BLaER1 treated with 17β-estradiol and CSF1 and Interleukin-3, amounts not matched to agents 10 nM and 100 nM (cell line): ENCODE results near the gene SART1.

Experiments used
- H3K27ac ChIP-seq, 11 experiments: shearing (Covaris generic); formaldehyde crosslinking; 2 replicates each; pipeline ENCODE4 v1.8.1; 2022
- H3K27me3 ChIP-seq, 11 experiments: shearing (Covaris generic); formaldehyde crosslinking; 2 replicates each; pipeline ENCODE4 v1.8.1; 2022
- H3K36me3 ChIP-seq, 11 experiments: shearing (Covaris generic); formaldehyde crosslinking; 2 replicates each; pipeline ENCODE4 v1.8.1; 2022
- H3K4me1 ChIP-seq, 10 experiments: shearing (Covaris generic); formaldehyde crosslinking; 2 replicates each; pipeline ENCODE4 v1.8.1; 2022
- H3K4me2 ChIP-seq, 11 experiments: shearing (Covaris generic); formaldehyde crosslinking; 2 replicates each; pipeline ENCODE4 v1.8.1; 2022
- H3K4me3 ChIP-seq, 10 experiments: shearing (Covaris generic); formaldehyde crosslinking; 2 replicates each; pipeline ENCODE4 v1.8.1; 2022
- H3K9ac ChIP-seq, 11 experiments: shearing (Covaris generic); formaldehyde crosslinking; 2 replicates each; pipeline ENCODE4 v1.8.1; 2022
- H3K9me3 ChIP-seq, 11 experiments: shearing (Covaris generic); formaldehyde crosslinking; replicated peaks in 1 of 11; 2 replicates each; pipeline ENCODE4 v1.8.1; 2022
- H4K20me1 ChIP-seq, 11 experiments: shearing (Covaris generic); formaldehyde crosslinking; 2 replicates each; pipeline ENCODE4 v1.8.1; 2022
- Cebpa-rat ChIP-seq, 11 experiments: shearing (Covaris generic); IDR thresholded peaks; 2 replicates each; pipeline ENCODE4 v1.8.1; 2022

Gene SART1

GRCh38 chr11:65965986-65966762 is 4.6 kb downstream of the SART1 start:
- peaks cover 0 to 74% (median 48%) of the 10 kb centered on the region in 11 experiments; a peak in 19 of 22 replicates for H4K20me1 ChIP-seq
- no peak overlapping the region for H3K4me3 ChIP-seq
- H3K9me3 ChIP-seq, result no peaks in the 10 kb centered on the region
- peak overlapping the region in 1 of 11 experiments; percentile 8; a peak in 1 of 22 replicates for H3K9ac ChIP-seq
- H3K27ac ChIP-seq, result no peak overlapping the region
- H3K27me3 ChIP-seq, result no peaks in the 10 kb centered on the region
- no peak overlapping the region for H3K4me2 ChIP-seq
- H3K36me3 ChIP-seq, result peaks cover 71 to 77% (median 76%) of the 10 kb centered on the region in 11 experiments
- H3K4me1 ChIP-seq, result peaks cover 16 to 22% (median 20%) of the 10 kb centered on the region in 10 experiments
- TF ChIP-seq Cebpa-rat (IDR thresholded peaks at IDR 0.05), result no peak

DNA sequence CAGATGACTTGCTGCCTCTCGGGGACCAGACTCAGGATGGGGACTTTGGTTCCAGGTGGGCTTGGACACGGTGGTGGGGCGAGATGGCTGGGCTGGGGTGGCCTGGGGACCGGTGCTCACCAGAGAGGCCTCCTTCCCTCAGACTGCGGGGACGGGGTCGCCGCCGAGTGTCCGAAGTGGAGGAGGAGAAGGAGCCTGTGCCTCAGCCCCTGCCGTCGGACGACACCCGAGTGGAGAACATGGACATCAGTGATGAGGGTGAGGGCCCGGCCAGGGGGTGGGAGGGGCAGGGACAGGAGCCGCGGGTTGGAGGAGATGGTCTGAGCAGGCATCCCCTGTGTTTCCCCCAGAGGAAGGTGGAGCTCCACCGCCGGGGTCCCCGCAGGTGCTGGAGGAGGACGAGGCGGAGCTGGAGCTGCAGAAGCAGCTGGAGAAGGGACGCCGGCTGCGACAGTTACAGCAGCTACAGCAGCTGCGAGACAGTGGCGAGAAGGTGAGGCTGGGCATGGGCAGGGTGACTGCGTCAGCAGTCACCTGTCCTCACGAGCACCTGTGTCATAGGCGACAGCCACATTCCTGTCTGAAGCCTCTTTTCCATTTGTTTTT is 5.9 kb downstream of the SART1 start:
- Histone ChIP-seq H3K9me3 (no peaks in the 10 kb centered on the region), H3K36me3 (peaks cover 79 to 86% (median 84%) of the 10 kb centered on the region in 11 experiments), H3K9ac (no peak overlapping the region), H3K27ac (no peak overlapping the region), H3K27me3 (no peaks in the 10 kb centered on the region), H3K4me2 (no peak overlapping the region), H3K4me3 (no peak overlapping the region), H3K4me1 (peaks cover 14 to 19% (median 18%) of the 10 kb centered on the region in 10 experiments), H4K20me1 (peaks cover 0 to 73% (median 46%) of the 10 kb centered on the region in 11 experiments; a peak in 19 of 22 replicates)
- TF ChIP-seq Cebpa-rat (IDR thresholded peaks at IDR 0.05), result no peak

DNA sequence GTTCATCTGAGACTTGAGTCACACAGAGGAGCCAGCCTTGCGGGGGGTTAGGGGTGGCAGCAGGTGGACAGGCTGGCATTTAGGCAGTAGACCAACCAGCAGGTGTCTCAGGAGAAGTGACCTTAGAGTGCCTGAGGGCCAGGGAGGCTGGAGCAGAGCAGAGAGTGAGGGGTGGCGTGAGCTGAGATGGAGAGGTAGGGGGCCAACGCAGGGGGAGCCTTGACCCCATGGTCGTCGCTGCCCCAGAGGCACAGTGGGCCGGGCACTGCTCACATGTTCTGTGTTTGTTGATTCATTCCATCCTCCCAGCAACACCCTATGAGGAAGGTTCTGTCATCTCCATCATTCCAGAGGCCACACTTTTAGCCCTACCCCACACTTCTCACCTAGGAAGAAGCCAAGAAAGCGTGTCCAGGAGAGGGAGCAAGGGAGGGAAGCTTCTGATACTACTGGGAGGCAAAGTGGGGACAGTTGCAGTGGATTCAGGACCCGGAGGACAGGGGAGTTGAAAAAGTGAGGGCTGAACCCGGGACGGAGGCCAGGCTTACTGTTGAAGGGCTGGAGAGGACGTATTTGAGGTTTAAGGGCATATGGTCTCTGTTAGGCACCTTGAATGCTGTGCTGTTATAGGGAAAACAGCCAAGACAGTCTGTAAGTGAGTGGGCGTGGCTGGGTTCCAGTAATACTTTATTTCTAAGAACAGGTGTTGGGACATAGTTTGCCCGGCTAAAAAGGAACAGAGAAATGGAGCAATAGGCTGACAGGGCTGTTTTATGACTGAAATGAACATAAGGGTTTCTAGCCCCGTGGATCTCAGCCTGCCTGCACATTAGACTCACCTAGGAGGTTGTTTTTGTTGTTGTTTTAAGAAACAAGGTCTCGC is 7.3 kb downstream of the SART1 start:
- Histone ChIP-seq H3K27ac (no peak overlapping the region), H3K4me2 (no peak overlapping the region), H3K36me3 (peaks cover 87 to 91% (median 90%) of the 10 kb centered on the region in 11 experiments), H3K4me3 (no peak overlapping the region), H3K9ac (0 out of 22 replicates have a peak overlapping the region, but pooled peaks of 1 of the 11 experiments have one; percentile 13), H3K4me1 (peaks cover under 1 to 5% (median 3%) of the 10 kb centered on the region in 10 experiments; a peak in 14 of 20 replicates), H4K20me1 (peaks cover 0 to 68% (median 32%) of the 10 kb centered on the region in 11 experiments; a peak in 17 of 22 replicates), H3K9me3 (no peaks in the 10 kb centered on the region), H3K27me3 (no peaks in the 10 kb centered on the region)
- TF ChIP-seq Cebpa-rat (IDR thresholded peaks at IDR 0.05), result no peak

DNA sequence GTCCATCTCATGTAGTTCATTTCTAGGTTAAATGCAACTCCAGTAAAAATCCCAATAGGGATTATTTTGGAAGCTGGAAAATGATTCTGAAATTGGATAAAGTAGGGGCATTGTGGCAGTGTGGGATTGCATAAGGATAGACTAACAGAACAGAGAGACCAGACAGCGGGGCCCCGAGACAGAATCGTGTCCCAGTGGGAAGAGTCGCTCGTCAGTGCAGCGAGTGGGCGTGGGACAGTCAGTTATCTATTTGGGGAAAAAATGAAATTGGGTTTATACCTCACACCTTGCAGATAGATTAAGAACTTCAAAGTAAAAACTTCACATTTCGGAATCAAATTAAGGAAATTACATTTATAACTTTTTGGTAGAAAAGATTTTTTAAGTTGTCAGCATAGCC is 10.6 kb downstream of the SART1 start:
- Histone ChIP-seq H3K4me2 (no peak overlapping the region), H3K4me1 (no peaks in the 10 kb centered on the region), H3K9me3 (no peaks in the 10 kb centered on the region), H3K4me3 (no peak overlapping the region), H4K20me1 (peaks cover 0 to 57% (median 23%) of the 10 kb centered on the region in 11 experiments; a peak in 13 of 22 replicates), H3K9ac (no peak overlapping the region), H3K27me3 (no peaks in the 10 kb centered on the region), H3K27ac (no peak overlapping the region), H3K36me3 (peaks cover 72 to 90% (median 84%) of the 10 kb centered on the region in 11 experiments)
- TF ChIP-seq Cebpa-rat (IDR thresholded peaks at IDR 0.05), result no peak

- H3K9ac ChIP-seq, result no peak overlapping the region
- H3K9me3 ChIP-seq, result no peaks in the 10 kb centered on the region
- no peaks in the 10 kb centered on the region for H3K4me1 ChIP-seq
- H3K27ac ChIP-seq, result no peak overlapping the region
- H3K4me2 ChIP-seq, result no peak overlapping the region
- no peak overlapping the region for H3K4me3 ChIP-seq
- no peak for TF ChIP-seq Cebpa-rat (IDR thresholded peaks at IDR 0.05)
- peaks cover 0 to 59% (median 23%) of the 10 kb centered on the region in 11 experiments; a peak in 13 of 22 replicates for H4K20me1 ChIP-seq
- peaks cover 72 to 90% (median 84%) of the 10 kb centered on the region in 11 experiments for H3K36me3 ChIP-seq
- no peaks in the 10 kb centered on the region for H3K27me3 ChIP-seq
These were observed 12.0 kb downstream of the SART1 start for GRCh38 chr11:65973439-65974110.

GRCh38 chr11:65975771-65976170 is 14.2 kb downstream of the SART1 start:
- Histone ChIP-seq H4K20me1 (peaks cover 0 to 61% (median 12%) of the 10 kb centered on the region in 11 experiments; a peak in 9 of 22 replicates), H3K4me2 (no peak overlapping the region), H3K4me1 (no peaks in the 10 kb centered on the region; a peak in 1 of 20 replicates), H3K36me3 (peaks cover 71 to 90% (median 83%) of the 10 kb centered on the region in 11 experiments), H3K9me3 (no peaks in the 10 kb centered on the region), H3K27me3 (no peaks in the 10 kb centered on the region), H3K4me3 (no peak overlapping the region), H3K27ac (no peak overlapping the region), H3K9ac (no peak overlapping the region)
- no peak for TF ChIP-seq Cebpa-rat (IDR thresholded peaks at IDR 0.05)

DNA sequence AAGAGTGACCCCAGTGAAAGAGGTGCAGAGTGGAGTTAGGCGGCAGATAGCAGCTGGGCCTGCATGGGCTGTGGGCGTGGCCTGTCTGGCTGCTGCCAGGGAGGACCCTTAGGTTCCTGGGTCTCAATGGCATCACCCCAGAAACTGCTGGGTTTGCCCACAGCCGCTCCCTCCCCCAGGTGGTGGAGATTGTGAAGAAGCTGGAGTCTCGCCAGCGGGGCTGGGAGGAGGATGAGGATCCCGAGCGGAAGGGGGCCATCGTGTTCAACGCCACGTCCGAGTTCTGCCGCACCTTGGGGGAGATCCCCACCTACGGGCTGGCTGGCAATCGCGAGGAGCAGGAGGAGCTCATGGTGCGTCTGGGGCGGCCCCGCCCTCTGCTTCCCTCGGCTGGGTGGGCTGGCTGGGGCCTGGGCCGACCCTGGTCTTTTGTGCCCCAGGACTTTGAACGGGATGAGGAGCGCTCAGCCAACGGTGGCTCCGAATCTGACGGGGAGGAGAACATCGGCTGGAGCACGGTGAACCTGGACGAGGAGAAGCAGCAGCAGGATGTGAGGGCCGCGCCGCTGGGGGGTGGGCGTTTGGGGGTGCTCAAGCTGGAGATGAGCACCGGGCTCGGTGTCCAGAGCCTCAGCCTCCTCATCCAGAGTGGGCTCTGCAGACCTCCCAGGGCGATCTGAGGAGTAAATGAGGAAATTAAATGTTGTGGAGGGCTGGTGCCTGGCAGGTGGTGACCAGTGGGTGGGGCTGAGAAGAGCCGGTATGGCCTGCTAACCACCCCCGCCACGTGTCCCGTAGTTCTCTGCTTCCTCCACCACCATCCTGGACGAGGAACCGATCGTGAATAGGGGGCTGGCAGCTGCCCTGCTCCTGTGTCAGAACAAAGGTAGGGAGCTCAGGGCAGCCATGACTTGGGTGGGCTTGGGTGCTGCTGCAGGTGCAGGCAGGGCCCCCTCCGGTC is 15.0 kb downstream of the SART1 start:
- no peak for TF ChIP-seq Cebpa-rat (IDR thresholded peaks at IDR 0.05)
- H3K9ac ChIP-seq, result peak overlapping the region in 2 of 11 experiments; percentile 20 to 21; a peak in 2 of 22 replicates

More for the DNA sequence above, 15.0 kb downstream of the SART1 start:
- H3K4me3 ChIP-seq, result no peak overlapping the region
- peaks cover 71 to 89% (median 83%) of the 10 kb centered on the region in 11 experiments for H3K36me3 ChIP-seq
- H3K4me1 ChIP-seq, result peaks cover 0 to 5% (median 0%) of the 10 kb centered on the region in 10 experiments; a peak in 3 of 20 replicates
- H3K9me3 ChIP-seq, result no peaks in the 10 kb centered on the region
- peaks cover 0 to 68% (median 12%) of the 10 kb centered on the region in 11 experiments; a peak in 9 of 22 replicates for H4K20me1 ChIP-seq
- no peaks in the 10 kb centered on the region for H3K27me3 ChIP-seq
- no peak overlapping the region for H3K4me2 ChIP-seq
- H3K27ac ChIP-seq, result no peak overlapping the region
